ENCODE data around the gene NAA10. TPM values are rescaled to one million over a fixed set of nuclear protein-coding genes. Genes with fewer than 3 reads are reported as not detected.
"Not testable (repeated sequence)": the region's sequence is repeated elsewhere in the genome, so short reads cannot be mapped to it uniquely, and the experiment has no call there.

The NAA10 gene
- total RNA-seq, 1 experiment from 2014 or later, result 124 TPM

DNA sequence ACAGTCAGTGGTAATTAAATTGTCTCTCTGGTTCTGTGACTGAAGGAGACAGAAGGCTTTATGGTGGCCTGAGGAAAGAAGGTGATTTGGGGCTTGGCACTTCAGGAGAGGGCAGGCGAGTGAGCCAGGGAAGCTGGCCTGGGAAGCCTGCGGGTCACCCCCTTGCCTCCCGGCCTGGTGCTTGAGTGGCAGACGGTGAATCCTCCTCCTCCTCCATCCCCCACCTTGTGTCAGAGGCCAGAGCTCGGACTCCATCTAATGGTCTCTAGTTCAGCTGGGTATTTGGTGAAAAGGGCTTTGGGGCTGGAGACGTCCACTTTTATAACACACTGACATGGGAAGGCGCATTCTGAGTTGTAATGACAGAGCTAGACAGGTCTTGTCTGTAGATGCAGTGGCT is 46.4 kb upstream of the NAA10 start:
- BruUV-seq (replicated peaks), result no TSS peak
- H3K9me3 ChIP-seq (ENCODE audit: control insufficient read depth in 1 of 2, insufficient read depth in 1 of 2, low read depth in 1 of 2, low read length in 2 of 2), result no peaks in the 10 kb centered on the region
- intact Hi-C loops (cut with micrococcal nuclease), result no loop called here
- H3K4me2 ChIP-seq (ENCODE audit: low read length), result no peak overlapping the region
- no peak for TF ChIP-seq JUND (IDR thresholded peaks at IDR 0.05)
- no peak for TF ChIP-seq ZNF274 (IDR thresholded peaks at IDR 0.05; ENCODE audit: low read depth, low read length)
- TF ChIP-seq EGR1 (IDR thresholded peaks at IDR 0.05; ENCODE audit: low read depth), result no peak
- TF ChIP-seq, protein P1, sequence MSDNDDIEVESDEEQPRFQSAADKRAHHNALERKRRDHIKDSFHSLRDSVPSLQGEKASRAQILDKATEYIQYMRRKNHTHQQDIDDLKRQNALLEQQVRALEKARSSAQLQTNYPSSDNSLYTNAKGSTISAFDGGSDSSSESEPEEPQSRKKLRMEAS (IDR thresholded peaks at IDR 0.05), result no peak
- no peak for TF ChIP-seq ZFX (IDR thresholded peaks at IDR 0.05)
- no peak for TF ChIP-seq SIN3A (IDR thresholded peaks at IDR 0.05; ENCODE audit: low read depth)
- TF ChIP-seq, protein P2, sequence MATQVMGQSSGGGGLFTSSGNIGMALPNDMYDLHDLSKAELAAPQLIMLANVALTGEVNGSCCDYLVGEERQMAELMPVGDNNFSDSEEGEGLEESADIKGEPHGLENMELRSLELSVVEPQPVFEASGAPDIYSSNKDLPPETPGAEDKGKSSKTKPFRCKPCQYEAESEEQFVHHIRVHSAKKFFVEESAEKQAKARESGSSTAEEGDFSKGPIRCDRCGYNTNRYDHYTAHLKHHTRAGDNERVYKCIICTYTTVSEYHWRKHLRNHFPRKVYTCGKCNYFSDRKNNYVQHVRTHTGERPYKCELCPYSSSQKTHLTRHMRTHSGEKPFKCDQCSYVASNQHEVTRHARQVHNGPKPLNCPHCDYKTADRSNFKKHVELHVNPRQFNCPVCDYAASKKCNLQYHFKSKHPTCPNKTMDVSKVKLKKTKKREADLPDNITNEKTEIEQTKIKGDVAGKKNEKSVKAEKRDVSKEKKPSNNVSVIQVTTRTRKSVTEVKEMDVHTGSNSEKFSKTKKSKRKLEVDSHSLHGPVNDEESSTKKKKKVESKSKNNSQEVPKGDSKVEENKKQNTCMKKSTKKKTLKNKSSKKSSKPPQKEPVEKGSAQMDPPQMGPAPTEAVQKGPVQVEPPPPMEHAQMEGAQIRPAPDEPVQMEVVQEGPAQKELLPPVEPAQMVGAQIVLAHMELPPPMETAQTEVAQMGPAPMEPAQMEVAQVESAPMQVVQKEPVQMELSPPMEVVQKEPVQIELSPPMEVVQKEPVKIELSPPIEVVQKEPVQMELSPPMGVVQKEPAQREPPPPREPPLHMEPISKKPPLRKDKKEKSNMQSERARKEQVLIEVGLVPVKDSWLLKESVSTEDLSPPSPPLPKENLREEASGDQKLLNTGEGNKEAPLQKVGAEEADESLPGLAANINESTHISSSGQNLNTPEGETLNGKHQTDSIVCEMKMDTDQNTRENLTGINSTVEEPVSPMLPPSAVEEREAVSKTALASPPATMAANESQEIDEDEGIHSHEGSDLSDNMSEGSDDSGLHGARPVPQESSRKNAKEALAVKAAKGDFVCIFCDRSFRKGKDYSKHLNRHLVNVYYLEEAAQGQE (IDR thresholded peaks at IDR 0.05; ENCODE audit: low read depth), result no peak
- no peak for TF ChIP-seq POLR2A (IDR thresholded peaks at IDR 0.05; ENCODE audit: borderline replicate concordance, extremely low read depth, insufficient read depth, insufficient read length)
- TF ChIP-seq, protein P3, sequence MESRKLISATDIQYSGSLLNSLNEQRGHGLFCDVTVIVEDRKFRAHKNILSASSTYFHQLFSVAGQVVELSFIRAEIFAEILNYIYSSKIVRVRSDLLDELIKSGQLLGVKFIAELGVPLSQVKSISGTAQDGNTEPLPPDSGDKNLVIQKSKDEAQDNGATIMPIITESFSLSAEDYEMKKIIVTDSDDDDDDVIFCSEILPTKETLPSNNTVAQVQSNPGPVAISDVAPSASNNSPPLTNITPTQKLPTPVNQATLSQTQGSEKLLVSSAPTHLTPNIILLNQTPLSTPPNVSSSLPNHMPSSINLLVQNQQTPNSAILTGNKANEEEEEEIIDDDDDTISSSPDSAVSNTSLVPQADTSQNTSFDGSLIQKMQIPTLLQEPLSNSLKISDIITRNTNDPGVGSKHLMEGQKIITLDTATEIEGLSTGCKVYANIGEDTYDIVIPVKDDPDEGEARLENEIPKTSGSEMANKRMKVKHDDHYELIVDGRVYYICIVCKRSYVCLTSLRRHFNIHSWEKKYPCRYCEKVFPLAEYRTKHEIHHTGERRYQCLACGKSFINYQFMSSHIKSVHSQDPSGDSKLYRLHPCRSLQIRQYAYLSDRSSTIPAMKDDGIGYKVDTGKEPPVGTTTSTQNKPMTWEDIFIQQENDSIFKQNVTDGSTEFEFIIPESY (IDR thresholded peaks at IDR 0.05; ENCODE audit: extremely low read depth, insufficient replicate concordance, low read length), result no peak
- no peak for TF ChIP-seq FOSL1 (IDR thresholded peaks at IDR 0.05; ENCODE audit: low read depth)
- no peak for TF ChIP-seq EZH2 (IDR thresholded peaks at IDR 0.05)
- ChIA-PET POLR2A (no interaction called here), RAD21 (ENCODE audit: low non-redundant PET in 1 of 2, low total read pairs in 2 of 2, uncharacterized antibody in 2 of 2, unreplicated experiment in 2 of 2) (no interaction called here), CTCF (no interaction called here)
- no peaks in the 10 kb centered on the region for H3K27me3 ChIP-seq (ENCODE audit: insufficient read depth, low read length)
- H3K9me2 ChIP-seq (ENCODE audit: insufficient read depth), result no peaks in the 10 kb centered on the region
- H4K20me1 ChIP-seq (ENCODE audit: insufficient read depth), result no peaks in the 10 kb centered on the region
- no peak for DNase-seq (ENCODE audit: low read depth, low spot score)
- H3K27ac ChIP-seq (ENCODE audit: low read depth, low read length), result no peak overlapping the region
- no peaks in the 10 kb centered on the region for H3K79me2 ChIP-seq (ENCODE audit: insufficient read depth, low read length)
- no peaks in the 10 kb centered on the region for H3K4me1 ChIP-seq (ENCODE audit: control insufficient read depth in 1 of 2, insufficient read depth in 2 of 2, low read length in 2 of 2)
- ATAC-seq, result no peak
- H2AFZ ChIP-seq (ENCODE audit: low read depth, low read length, poor library complexity, severe bottlenecking), result no peak overlapping the region
- H3K4me3 ChIP-seq (replicated peaks in 1 of 2; ENCODE audit: low read depth in 1 of 2, low read length in 2 of 2), result no peak overlapping the region
- no peaks in the 10 kb centered on the region for H3K36me3 ChIP-seq (ENCODE audit: control insufficient read depth in 1 of 2, insufficient read depth in 2 of 2, low read length in 2 of 2)
- no peak overlapping the region for H3K9ac ChIP-seq (ENCODE audit: low read length)

DNA sequence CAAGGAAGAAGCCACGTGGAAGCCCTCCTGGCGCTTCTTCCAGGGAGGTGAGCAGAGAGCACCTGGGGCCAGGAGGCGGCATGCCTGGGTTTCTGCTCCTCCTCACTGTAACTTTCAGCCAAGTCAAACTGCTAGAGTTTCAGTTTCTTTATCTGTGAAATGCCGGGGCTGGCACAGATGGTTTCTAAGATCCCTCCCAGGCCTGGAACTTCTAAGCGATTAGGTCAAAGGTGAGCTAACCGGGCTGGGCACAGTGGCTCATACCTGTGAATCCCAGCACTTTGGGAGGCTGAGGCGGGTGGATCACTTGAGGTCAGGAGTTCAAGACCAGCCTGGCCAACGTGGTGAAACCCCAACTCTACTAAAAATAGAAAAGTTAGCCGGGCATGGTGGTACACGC is 45.6 kb upstream of the NAA10 start:
- intact Hi-C loops (cut with micrococcal nuclease); DNase-seq (ENCODE audit: low read depth, low spot score); H3K4me2 ChIP-seq (ENCODE audit: low read length); H3K27ac ChIP-seq (ENCODE audit: low read depth, low read length); ATAC-seq; BruUV-seq (replicated peaks); CTCF ChIA-PET; H3K4me1 ChIP-seq (ENCODE audit: control insufficient read depth in 1 of 2, insufficient read depth in 2 of 2, low read length in 2 of 2); H3K36me3 ChIP-seq (ENCODE audit: control insufficient read depth in 1 of 2, insufficient read depth in 2 of 2, low read length in 2 of 2); H3K27me3 ChIP-seq (ENCODE audit: insufficient read depth, low read length); H3K4me3 ChIP-seq (replicated peaks in 1 of 2; ENCODE audit: low read depth in 1 of 2, low read length in 2 of 2); H3K9ac ChIP-seq (ENCODE audit: low read length); H2AFZ ChIP-seq (ENCODE audit: low read depth, low read length, poor library complexity, severe bottlenecking); H3K79me2 ChIP-seq (ENCODE audit: insufficient read depth, low read length); H4K20me1 ChIP-seq (ENCODE audit: insufficient read depth); H3K9me2 ChIP-seq (ENCODE audit: insufficient read depth); POLR2A ChIA-PET; RAD21 ChIA-PET (ENCODE audit: low non-redundant PET in 1 of 2, low total read pairs in 2 of 2, uncharacterized antibody in 2 of 2, unreplicated experiment in 2 of 2); H3K9me3 ChIP-seq (ENCODE audit: control insufficient read depth in 1 of 2, insufficient read depth in 1 of 2, low read depth in 1 of 2, low read length in 2 of 2): not testable (repeated sequence)
